GM19463 (cell line): ENCODE data around the gene CEBPE.

ENCODE experiments used
- ATAC-seq: cut with Tn5 transposase; IDR thresholded peaks from one replicate; pipeline ENCODE4 v1.9.1; 2021; ENCODE audit warnings: mild to moderate bottlenecking, moderate library complexity; ENCODE audit not compliant: unreplicated experiment

CEBPE gene

GRCh38 chr14:23145794-23146350 lies 26.8 kb upstream of the CEBPE start:
- ATAC-seq: no peak

DNA sequence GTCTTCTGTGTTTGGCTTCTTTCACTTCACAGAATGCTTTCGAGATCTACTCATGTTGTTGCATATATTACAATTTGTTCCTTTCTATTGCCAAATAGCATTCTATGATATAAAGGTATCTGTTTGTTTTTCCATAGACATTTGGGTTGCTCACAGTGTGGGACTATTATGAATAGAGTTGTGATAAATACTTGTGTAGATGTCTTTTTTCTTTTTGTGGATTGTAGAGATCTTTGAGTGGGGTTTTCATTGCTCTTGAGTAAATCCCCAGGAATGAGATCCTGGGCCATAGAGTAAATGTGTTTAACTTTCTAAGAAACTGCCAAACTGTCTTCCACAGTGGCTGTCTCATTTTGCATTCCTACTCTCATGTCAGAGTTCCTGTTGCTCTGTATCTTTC lies 24.9 kb upstream of the CEBPE start:
- no peak for ATAC-seq

DNA sequence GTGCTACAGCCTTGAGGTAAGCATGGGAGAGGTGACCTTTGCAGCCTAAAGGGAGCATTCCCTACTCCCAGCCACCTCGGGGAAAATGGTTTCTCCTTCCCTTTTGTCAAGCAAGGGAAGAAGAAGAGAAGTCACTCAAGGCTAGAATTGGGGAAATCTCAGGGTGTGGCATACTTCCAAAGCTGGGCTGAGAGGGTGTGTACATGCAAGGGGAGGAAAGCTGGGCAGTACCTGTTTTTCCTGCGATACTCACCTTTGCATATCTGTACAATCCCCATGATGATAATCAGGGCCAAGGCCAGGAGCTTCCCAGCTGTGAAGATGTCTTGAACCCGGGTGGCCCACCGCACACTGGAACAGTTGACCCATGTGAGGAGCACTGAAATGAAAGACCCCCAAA lies 23.8 kb upstream of the CEBPE start:
- no peak for ATAC-seq

- no peak for ATAC-seq
Measured at GRCh38 chr14:23141706-23142444, 22.8 kb upstream of the CEBPE start.

- no peak for ATAC-seq
Measured at GRCh38 chr14:23140371-23140770, 21.3 kb upstream of the CEBPE start.

- ATAC-seq: no peak
Measured at GRCh38 chr14:23139874-23140273, 20.8 kb upstream of the CEBPE start.

DNA sequence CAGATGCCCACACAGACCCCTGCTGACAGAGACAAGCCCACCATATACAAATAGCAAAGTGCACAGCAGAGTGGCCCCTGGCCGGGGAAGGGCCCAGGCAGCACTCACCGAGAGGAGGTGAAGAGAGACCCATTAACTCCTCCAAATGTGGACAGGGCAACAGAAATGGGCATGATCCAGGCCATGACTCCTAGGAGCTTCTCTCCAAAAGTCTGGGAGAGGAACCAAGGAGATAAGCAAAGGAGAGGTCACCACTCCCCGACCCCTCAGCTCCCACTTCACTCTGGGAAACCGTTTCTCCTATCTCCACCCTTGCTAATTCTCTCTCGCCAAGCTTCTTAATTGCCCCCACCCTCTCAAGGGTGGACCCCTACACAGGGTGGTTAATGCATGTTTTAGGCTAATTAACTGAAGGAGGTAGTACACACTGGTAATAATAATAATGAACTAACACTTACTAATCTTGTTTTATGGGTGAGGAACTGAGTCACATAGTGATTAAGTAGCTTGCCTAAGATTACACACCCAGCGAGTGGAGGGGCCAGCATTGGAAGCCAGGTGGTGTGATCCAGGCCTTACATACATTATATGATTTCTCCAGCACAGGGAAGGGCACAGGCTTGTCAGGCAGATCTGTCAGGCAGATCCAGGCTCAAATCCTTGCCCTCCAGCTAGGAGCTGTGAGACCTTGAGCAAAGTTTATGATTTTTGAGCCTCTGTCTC lies 18.9 kb upstream of the CEBPE start:
- ATAC-seq: no peak

GRCh38 chr14:23137192-23137812 lies 18.2 kb upstream of the CEBPE start:
- ATAC-seq: no peak

DNA sequence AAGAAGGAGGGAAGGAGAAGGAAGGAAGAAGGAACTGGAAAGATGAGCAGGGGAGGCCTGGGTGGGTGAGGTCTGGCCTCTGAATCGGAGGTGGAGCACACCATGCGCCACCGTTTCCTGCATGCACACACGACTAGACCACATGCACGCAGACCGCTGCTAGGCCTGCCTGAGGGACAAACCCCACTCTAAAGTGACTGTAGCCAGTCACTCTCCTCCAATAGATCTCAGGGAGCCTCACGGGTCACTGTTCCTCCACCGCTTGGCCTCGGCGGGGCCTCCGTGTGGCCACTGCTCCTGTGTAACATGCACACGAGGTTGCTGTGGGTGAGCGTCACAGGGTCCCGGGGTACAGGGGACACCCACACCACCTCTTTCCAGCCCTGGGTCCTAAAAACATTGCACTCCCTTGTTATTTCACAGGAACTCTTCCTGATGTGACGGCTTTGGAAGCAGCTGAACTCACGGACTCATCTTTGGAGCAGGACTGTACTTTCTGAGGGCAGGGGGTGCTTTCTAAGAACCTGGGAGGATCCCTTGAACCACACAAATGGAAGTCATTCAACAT lies 17.6 kb upstream of the CEBPE start:
- ATAC-seq: no peak

DNA sequence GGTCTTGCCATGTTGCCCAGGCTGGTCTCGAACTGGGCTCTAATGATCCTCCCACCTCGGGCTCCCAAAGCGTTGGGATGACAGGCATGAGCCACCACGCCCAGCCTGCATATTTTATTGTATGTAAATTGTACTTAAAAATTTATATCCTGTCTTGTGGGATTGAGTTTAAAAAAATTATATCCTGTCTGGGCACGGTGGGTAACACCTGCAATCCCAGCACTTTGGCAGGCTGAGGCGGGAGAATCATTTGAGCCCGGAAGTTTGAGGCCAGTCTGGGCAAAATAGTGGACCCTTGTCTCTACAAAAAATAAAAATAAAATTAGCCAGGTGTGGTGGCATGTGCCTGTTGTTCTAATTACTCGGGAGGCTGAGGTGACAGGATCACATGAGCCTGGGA lies 13.9 kb upstream of the CEBPE start:
- no peak for ATAC-seq

DNA sequence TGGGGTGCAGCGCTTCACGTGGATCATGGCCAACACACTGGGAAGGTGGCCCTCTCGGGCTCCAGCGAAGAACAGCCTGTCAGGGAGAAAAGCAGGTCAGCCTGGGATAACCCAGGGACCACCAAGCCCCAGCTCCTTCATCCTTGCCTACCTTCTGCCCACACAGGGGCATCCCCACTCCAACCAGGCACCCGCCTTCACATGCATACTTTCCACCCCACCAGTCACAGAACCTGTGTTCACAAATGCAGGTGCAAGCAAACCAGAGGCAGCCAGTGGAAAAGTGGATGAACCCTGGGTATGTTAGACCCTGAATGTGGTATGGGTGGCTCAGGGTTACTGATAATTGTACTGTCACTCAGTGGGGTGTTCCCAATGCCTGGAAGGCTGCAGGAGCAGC lies 12.4 kb upstream of the CEBPE start:
- no peak for ATAC-seq

DNA sequence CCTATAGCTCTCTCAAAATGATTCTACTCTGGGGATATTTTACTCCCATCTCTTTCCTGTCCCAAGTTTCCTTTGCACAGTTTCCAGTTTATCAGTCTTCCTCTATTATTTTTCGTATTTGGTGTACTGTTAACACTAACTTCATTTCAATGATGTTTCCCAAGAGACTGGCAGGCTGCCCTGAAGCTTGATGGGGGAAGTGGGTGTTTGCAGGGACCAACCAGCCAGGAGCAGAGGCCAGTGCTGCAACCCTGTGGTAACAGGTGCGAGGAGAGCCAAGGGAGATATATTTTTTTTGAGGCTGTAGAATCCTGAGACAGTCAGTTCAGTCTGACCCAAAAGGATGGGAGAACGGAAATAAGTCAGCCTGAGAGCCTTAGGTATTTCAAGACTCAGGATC lies 11.8 kb upstream of the CEBPE start:
- no peak for ATAC-seq

DNA sequence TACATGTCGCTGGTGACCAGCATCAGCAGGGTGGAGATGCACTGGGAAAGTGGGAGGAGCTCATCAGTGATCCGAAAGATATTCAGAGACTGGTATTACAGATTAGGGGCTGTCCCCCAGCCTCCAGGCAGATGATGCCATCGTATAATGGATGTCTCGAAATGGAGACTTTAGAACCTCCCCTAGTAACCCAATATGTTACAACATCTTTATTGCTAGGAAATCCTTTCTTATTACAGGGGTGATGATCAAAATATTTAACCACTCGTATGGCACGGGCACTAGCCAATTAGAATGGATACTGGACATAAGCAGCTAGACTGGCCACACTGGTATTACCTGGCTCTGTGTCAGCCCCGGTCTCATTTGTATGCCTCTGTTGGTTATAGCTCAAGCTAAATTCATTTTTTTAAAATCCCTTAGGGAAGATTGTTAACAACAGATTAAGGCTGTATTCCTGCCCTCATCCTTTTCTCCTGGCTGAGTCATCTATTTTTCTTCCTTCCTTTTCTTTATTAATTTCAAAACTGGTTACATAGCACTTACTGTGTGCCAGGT lies 10.8 kb upstream of the CEBPE start:
- no peak for ATAC-seq

DNA sequence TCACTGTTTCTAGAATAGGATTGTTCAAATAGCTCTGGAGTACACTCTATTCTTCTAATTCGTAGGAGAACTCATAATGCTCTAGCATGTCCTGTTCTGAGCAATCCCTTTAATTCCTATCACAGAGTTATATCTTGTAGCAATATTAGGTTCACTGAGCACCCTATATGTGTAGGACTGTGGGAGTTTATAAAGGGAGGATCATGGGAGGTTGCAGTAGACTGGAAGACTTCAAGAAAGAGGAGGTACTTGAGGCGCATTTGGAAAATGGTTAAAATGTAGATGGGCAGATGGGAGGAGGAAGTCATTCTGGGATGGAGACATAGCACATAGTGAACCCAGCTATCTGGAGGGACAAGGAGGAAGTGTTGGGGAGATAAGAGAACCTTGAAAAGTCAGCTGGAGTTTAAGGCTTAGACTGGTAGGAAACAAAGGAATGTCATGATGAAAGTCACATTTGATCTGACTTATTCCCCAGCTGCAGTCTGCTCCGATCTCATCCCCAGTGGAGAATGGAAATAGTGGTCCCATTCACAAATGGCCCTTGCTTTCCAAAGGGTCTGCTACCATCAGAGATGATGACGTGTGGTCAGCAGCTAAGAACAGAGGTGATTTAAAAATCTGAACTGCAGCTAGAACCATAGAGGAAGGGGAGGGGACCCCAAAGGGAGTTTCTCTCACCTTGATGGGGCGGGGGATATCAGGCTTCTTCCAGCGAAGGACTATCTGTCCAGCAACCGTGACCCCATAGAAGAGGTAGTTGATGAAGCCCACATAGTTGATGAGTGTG lies 10.1 kb upstream of the CEBPE start:
- ATAC-seq: no peak

GRCh38 chr14:23127861-23128260 lies 8.8 kb upstream of the CEBPE start:
- ATAC-seq: no peak

- no peak for ATAC-seq
Measured at GRCh38 chr14:23126548-23127278, 7.7 kb upstream of the CEBPE start.

- ATAC-seq: no peak
Measured at GRCh38 chr14:23125933-23126524, 7.0 kb upstream of the CEBPE start.

GRCh38 chr14:23125011-23125410 lies 6.0 kb upstream of the CEBPE start:
- ATAC-seq: no peak

- no peak for ATAC-seq
Measured at GRCh38 chr14:23124337-23124954, 5.4 kb upstream of the CEBPE start.
